GM19395 (cell line): ENCODE measurements around the gene GRIK3.

Experiments
- ATAC-seq: cut with Tn5 transposase; IDR thresholded peaks from one replicate; pipeline ENCODE4 v1.9.1; 2021; ENCODE audit warnings: mild to moderate bottlenecking, moderate library complexity; ENCODE audit not compliant: unreplicated experiment

The GRIK3 gene

DNA sequence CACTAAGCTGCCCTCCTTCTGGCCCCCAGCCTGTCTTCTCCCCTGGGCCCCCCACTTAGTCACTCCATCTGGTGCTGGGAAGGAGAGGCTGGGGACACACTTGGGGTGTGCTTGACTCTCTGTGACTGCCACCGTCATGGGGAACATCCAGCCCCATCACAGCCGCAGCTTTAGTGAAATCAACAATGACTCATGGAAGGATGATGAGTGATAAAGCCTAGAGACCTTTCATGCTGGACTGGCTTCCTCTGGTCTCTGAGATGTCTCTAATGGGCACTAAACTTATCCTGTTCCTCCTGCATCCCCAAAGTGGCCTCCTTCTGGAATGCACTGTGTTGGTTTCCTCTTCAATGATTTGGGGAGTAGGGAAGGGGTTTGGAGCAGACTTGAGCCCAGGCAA is 172.9 kb downstream of the GRIK3 start:
- no peak for ATAC-seq

GRCh38 chr1:36859926-36860325 is 174.4 kb downstream of the GRIK3 start:
- ATAC-seq = no peak

DNA sequence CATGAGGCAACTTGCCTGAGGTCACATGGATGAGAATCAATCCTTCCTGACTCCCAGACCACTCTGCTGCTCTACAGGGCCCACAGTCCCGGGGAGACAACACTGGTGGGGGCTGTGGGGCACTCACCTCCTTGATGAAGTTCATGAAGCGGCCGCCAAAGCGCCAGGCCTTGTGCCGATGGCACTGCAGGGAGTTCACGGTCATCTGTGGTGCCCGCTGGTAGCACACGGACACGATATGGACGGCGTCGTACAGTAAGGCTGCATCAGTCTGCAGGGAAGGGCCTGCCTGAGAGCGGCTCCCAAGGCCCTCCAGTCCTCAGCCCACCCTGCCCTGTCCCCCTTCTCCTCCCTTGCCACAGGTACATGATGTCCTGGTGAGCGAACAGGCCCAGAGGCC is 175.3 kb downstream of the GRIK3 start:
- ATAC-seq = no peak

GRCh38 chr1:36858553-36858952 is 175.8 kb downstream of the GRIK3 start:
- ATAC-seq = no peak

DNA sequence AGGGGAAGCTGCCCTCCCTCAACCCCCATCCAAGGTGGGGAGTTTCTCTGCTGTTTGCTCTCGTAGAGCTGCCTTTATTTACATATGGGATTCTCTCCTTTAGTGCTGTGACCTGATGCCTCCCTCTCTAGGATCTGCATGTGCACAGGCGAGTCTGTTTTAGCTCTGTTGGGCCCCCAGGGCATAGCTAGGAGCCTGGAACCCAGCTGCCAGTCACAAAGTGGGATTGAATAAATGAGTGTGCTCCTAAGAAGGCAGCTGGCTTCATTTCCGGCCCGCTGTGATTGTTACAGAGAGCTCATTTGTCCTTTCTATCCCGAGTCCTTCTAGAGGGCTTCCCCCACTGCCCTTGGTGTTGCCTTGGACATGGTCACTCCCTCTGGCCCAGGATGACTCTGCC is 176.6 kb downstream of the GRIK3 start:
- ATAC-seq = no peak

- no peak for ATAC-seq
These were observed 178.4 kb downstream of the GRIK3 start for GRCh38 chr1:36855699-36856494.

GRCh38 chr1:36853638-36854037 is 180.7 kb downstream of the GRIK3 start:
- no peak for ATAC-seq

DNA sequence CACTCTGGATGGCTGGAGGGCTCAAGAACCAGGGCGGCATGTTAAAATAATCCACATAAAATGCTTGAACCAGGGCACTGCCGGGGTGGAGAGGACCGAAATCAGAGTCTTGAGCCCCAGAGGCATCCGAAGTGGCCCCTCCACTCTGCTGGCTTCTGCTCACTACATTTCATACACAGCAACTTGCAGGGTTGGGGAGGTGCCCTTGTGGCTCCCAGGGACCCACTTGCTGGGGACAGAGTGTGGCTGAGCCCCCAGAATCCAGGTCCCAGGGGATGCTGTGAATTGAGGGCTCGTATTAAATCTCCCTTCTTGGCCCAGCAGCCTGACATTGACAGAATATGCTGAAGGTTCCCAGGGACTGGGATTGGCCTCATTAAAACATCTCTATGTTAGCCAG is 181.7 kb downstream of the GRIK3 start:
- ATAC-seq = no peak

DNA sequence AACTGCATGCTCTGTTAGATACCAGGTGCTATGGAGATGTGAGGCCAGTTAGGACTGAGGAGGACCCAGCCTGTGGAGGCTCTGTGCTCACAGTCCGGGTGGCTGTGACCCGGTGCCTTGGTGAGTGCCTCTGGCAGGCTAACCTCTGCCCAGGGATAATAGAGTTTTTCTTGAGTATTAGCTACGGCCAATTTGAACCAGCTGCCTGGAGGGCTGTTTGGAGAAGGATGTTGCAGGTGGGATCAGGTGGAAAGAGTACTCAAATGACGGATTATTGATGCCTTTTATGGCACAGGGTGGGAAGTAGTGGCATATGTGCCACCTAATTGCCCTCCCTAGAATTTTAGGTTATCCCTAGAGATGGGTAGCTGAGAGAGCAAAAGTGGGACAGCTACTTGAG is 182.7 kb downstream of the GRIK3 start:
- ATAC-seq = no peak

GRCh38 chr1:36851087-36851486 is 183.2 kb downstream of the GRIK3 start:
- no peak for ATAC-seq

- ATAC-seq = no peak
These were observed 184.4 kb downstream of the GRIK3 start for GRCh38 chr1:36849956-36850355.

DNA sequence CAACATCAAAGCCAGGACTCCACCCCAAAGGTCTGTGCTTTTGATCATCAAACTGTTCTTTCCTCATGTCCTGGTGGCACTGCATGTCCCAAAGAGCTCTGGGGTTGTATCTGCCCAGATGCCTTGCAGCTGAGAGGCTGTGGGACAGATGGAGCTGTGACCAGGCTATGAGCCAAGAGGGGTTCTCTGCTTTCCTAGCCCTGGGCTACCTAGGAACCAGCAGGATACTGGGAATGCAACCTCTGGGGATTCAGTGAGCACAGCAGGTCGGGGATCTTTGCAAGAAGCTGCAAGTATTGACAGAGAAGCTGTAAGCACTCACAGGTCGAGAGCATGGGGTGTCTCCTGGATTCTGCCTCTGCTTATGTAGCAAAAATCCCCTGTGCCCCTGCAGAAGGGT is 186.6 kb downstream of the GRIK3 start:
- ATAC-seq = no peak

DNA sequence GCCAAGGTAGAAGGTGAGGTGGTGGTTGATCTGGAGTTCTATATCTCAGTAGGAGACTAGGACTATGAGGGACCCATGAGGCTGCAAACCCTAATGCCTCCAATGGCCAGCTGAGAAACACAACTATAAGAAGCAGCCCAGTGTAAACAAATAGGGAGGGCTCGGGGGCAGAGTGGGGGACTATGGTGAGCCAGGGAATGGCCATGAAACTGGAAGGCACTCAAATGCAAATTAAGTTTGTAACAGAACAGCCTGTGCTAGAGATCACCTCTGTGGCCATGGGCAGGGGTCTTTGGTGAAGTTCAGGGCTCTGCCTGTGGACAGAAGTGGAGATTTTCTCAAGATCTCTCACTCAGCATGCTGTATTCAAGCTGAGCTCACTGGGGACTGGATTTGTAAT is 187.1 kb downstream of the GRIK3 start:
- ATAC-seq = no peak

GRCh38 chr1:36846357-36846756 is 188.0 kb downstream of the GRIK3 start:
- no peak for ATAC-seq

DNA sequence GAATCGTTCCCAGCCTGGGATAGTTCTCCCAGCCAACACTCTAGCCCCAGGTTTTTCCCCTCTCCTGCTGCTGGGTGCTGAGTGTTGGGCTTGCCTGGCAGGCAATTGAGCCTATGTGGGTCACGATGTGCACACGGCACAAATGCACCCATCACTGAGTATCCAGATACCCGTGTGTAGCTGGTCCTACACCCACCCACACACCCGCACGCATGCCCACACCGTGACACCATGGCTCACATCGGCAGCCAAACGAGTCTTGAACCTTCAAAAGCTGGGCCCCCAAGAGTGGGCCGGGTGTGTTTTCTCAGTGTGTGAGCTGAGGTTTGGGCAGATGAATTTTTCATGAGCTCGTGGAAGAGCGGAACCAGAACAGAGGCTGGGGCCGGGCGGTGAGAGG is 188.5 kb downstream of the GRIK3 start:
- no peak for ATAC-seq

DNA sequence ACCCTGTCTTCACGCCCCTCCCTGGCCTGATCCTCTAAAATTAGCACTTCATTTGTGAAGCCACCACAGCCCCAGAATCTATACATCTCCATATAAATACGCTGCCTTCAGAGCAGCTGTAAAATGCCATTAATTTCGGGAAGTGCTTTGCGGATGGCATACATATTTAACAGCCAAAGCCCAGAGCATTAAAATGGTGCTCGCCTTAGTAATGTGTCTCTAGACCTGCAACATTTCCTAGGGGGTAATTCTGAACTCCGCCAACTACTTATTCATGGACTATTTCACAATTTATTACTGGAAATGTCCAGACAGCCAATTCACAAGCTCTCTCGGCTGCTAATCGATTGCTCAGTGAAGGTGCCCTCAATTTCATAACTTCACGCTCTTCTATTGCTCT is 189.4 kb downstream of the GRIK3 start:
- ATAC-seq = no peak

DNA sequence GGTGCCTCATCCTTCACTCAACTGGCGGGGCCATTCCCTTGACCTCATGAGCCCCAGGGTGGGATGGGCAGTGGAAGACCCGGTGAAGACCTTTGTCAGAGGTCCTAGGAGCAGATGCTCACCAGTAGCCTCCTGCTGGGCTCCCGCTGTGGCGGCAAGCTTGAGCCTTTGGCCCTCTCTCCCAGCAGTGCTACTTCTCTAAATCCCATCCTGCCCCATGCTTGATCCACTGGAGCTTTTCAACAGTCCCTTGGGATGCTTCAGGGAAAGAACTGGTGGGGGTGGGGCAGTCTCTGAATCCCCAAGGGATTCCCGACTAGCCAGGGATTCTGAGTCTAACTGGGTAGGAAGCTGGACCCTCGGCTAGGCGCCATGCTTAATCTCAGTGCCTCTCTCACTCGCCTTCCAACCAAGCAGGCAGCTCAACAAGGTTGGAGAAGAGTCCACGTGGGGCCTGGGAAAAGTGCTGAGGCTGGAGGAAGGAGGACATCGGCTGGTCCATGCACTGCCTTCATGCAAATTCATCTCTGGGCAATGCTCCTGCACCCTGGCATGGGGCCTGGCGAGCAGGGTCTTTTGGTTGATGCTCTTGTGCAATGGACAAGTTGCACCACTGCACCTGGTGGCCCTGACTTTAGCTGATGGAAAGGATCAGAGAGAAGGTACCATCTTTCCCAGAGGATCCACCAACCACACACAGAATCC is 190.3 kb downstream of the GRIK3 start:
- ATAC-seq = no peak

- ATAC-seq = no peak
These were observed 191.3 kb downstream of the GRIK3 start for GRCh38 chr1:36843027-36843426.

DNA sequence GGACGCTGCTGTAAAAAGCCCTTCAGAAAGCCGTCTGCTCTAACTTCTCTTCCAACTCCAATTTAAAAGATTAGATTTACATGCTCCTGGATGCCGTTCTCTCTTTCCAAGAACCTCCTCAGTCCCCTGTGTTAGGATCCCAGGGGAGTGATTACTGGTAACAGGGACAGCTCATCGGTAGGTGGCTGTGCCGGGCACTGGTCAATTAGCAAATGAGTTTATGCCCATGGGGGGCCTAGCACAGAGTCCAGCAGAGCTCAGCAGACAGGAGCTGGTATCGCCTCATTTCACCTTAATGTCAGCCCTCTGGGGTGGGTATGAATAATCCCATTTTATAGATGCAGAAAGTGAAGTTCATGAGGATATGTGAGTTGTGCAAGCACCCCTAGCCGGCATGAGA is 191.9 kb downstream of the GRIK3 start:
- ATAC-seq = no peak

DNA sequence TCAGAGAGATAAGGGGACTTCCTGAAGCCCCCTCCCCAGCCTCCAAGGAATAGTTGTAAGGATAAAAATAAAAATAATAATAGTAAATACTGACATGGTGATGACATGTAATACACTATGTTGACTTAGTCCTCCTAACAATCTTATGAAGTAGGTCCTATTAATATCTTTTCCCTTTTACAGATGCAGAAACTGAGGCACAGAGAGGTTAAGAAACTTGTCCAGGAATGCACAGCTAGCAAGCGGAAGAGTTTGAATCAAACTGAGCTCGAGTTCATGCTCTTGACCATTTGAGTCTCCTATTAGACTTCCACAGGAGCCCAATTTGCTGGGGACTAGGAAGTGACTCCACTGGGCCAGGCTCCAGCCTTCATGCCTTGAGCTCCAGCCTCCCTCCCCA is 194.8 kb downstream of the GRIK3 start:
- no peak for ATAC-seq

DNA sequence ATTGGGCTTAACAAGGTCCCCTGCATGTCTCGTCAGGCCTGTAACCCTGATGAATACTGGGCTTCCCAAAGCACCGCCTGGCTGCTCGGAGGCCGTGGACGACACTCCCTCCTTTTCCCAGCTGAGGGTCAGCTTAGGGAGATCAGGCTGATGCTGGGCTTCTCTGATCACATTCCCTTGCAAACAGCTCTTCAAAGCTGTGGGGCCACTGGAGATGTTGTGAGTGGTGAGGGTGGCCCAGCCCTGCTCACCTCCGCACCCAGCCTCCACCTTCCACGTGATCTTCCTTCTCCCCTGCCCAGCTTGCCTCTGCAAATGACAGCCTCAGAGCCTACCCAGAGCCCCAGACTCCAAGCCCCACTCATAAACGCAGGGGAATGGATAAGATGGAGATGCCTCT is 195.4 kb downstream of the GRIK3 start:
- ATAC-seq = no peak

GRCh38 chr1:36836916-36837315 is 197.4 kb downstream of the GRIK3 start:
- no peak for ATAC-seq
